Spleen (tissue), 13 donors: ENCODE results near the gene BANF1. TPM values are rescaled to one million over a fixed set of nuclear protein-coding genes. Genes with fewer than 3 reads are reported as not detected.

Experiments used
- DNase-seq: peaks from one replicate; pipeline ENCODE4 v3.0.0-alpha.2; 2020
- H3K27ac ChIP-seq, 8 donors: fragments of 200-600 bp; sonication (generic) in 7 of 8; 1 replicate in 4 of 8; 2 replicates in 4 of 8; pipeline versions ENCODE4 v1.5.0 to v1.8.0; 2016 to 2021; ENCODE audit warnings: inconsistent platforms in 4 of 8, mild to moderate bottlenecking in 4 of 8, moderate library complexity in 1 of 8
- H3K27me3 ChIP-seq, 7 donors: fragments of 200-600 bp; sonication (generic) in 6 of 7; replicated peaks in 1 of 7; 1 replicate in 4 of 7; 2 replicates in 3 of 7; pipeline versions ENCODE4 v1.5.0 to v1.8.0; 2016 to 2021; ENCODE audit warnings: inconsistent platforms in 3 of 7, mild to moderate bottlenecking in 1 of 7
- H3K36me3 ChIP-seq, 6 donors: fragments of 200-600 bp; sonication (generic) in 5 of 6; 1 replicate in 4 of 6; 2 replicates in 2 of 6; pipeline versions ENCODE4 v1.5.0 to v1.8.0; 2016 to 2021; ENCODE audit warnings: inconsistent platforms in 2 of 6
- H3K4me1 ChIP-seq, 6 donors: fragments of 200-600 bp; sonication (generic) in 5 of 6; 1 replicate in 3 of 6; 2 replicates in 3 of 6; pipeline versions ENCODE4 v1.5.0 to v1.8.0; 2016 to 2021; ENCODE audit warnings: inconsistent platforms in 3 of 6
- H3K4me3 ChIP-seq, 8 donors: fragments of 200-600 bp; sonication (generic) in 7 of 8; 1 replicate in 4 of 8; 2 replicates in 4 of 8; pipeline versions ENCODE4 v1.5.0 to v1.8.0; 2016 to 2021; ENCODE audit warnings: inconsistent platforms in 4 of 8, mild to moderate bottlenecking in 4 of 8, moderate library complexity in 2 of 8
- H3K9me3 ChIP-seq, 8 donors: fragments of 200-600 bp; sonication (generic) in 7 of 8; 1 replicate in 4 of 8; 2 replicates in 4 of 8; pipeline versions ENCODE4 v1.5.0 to v1.8.0; 2016 to 2021; ENCODE audit warnings: inconsistent platforms in 4 of 8
- POLR2A ChIP-seq, 3 donors: fragments of 450-650 bp; IDR thresholded peaks; one replicate each; pipeline ENCODE4 v1.5.1; 2017; ENCODE audit warnings: antibody characterized with exemption in 3 of 3, mild to moderate bottlenecking in 1 of 3
- POLR2AphosphoS5 ChIP-seq, 3 donors: sonication (generic); formaldehyde crosslinking; IDR thresholded peaks; one replicate each; pipeline ENCODE4 v1.5.1; 2017; ENCODE audit warnings: antibody characterized with exemption in 3 of 3
- WGBS, 5 donors: extraction: QIAGEN DNeasy Blood & Tissue Kit in 3 of 5; methylation state at CpG; one replicate each; pipeline versions ENCODE4 v1.1.5 to v1.1.7; 2013 to 2018; 5-methylcytosine and 5-hydroxymethylcytosine counted together
- intact Hi-C: fragments of 100-400 bp; cut with DNase I; formaldehyde crosslinking; loops from one replicate; pipeline ENCODE4 v1.15.0; 2023; ENCODE audit warnings: low total_unique reads
- long read RNA-seq, 2 donors: transcript quantifications; one replicate each; lab custom pipeline, GENCODE V29; 2026
- polyA plus RNA-seq, 3 donors: library from polyadenylated mRNA; stranded (reverse); fragments of 200-250 nt; gene quantifications; one replicate each; pipeline ENCODE4 v1.2.1, GENCODE V29; 2013
- total RNA-seq, 7 donors: library from RNA; depleted of rRNA in 3 of 7; stranded (reverse); fragments of >200 nt in 3 of 7; fragmentation: NEBNext Ultra II Directional in 4 of 7; extraction: Animal tissue kit (Norgen Biotek cat#: 25700) in 4 of 7; gene quantifications; one replicate each; pipeline versions ENCODE4 v1.1.0 to v1.2.1, GENCODE V29; 2016 to 2021
- TF ChIP-seq, protein P1 (sequence below), 11 experiments: fragments of 200-600 bp in 7 of 11; fragments of 450-650 bp in 4 of 11; sonication (generic) in 4 of 11; IDR thresholded peaks in 8 of 11; conservative IDR thresholded peaks in 3 of 11; 1 replicate in 7 of 11; 2 replicates in 4 of 11; pipeline versions ENCODE4 v1.4.0 to v1.8.0; 2016 to 2021; ENCODE audit warnings: antibody characterized with exemption in 11 of 11, inconsistent platforms in 4 of 11, mild to moderate bottlenecking in 1 of 11
- donor health status: healthy with polysubstance abuse.
- donor health status: DM: no; HTN: no; CAD: no; lungs with moderate emphysema.
- donor health status: DM: no; HTN: no; CAD: no.
- donor health status: Bipolar disorder and iron deficiency.
- donor health status: healthy.
- donor health status: DM: no; HTN: no; CAD: no.
- donor health status: DM: yes; HTN: yes; CAD: no.

The BANF1 gene
- total RNA-seq (100 to 1,000 TPM in 3 of 7 donors, 10 to 100 TPM in 4; 50.5 to 139 (median 92.9) TPM), polyA plus RNA-seq (100 to 1,000 TPM; 151 to 219 (median 196) TPM)
- long read RNA-seq, donor 1, transcript BANF1-202 (3 exons, 946 nt) = minor isoform, 9 of 125 reads
- long read RNA-seq, donor 1, transcript BANF1-201 (3 exons, 1,155 nt) = major isoform, 100 of 125 reads
- long read RNA-seq, donor 1, partial matches to known transcripts = 16 of 125 reads
- long read RNA-seq, donor 1, other reads (novel, unspliced or antisense) = 0 of 125 reads
- long read RNA-seq, donor 2, transcript BANF1-201 (3 exons, 1,155 nt) = major isoform, 94 of 117 reads
- long read RNA-seq, donor 2, transcript BANF1-202 (3 exons, 946 nt) = minor isoform, 6 of 117 reads
- long read RNA-seq, donor 2, partial matches to known transcripts = 14 of 117 reads
- long read RNA-seq, donor 2, other reads (novel, unspliced or antisense) = 0 of 117 reads

- TF ChIP-seq POLR2AphosphoS5 (IDR thresholded peaks at IDR 0.05) (peak; percentile 85 to 93 (median 86)), POLR2A (IDR thresholded peaks at IDR 0.05) (peak; percentile 5 to 86 (median 28))
- TF ChIP-seq, protein P1, sequence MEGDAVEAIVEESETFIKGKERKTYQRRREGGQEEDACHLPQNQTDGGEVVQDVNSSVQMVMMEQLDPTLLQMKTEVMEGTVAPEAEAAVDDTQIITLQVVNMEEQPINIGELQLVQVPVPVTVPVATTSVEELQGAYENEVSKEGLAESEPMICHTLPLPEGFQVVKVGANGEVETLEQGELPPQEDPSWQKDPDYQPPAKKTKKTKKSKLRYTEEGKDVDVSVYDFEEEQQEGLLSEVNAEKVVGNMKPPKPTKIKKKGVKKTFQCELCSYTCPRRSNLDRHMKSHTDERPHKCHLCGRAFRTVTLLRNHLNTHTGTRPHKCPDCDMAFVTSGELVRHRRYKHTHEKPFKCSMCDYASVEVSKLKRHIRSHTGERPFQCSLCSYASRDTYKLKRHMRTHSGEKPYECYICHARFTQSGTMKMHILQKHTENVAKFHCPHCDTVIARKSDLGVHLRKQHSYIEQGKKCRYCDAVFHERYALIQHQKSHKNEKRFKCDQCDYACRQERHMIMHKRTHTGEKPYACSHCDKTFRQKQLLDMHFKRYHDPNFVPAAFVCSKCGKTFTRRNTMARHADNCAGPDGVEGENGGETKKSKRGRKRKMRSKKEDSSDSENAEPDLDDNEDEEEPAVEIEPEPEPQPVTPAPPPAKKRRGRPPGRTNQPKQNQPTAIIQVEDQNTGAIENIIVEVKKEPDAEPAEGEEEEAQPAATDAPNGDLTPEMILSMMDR (IDR thresholded peaks at IDR 0.05 in 8 of 11, conservative IDR thresholded peaks at IDR 0.05 in 3 of 11) = peak in 6 of 11 experiments; percentile 6 to 21 (median 10)
- whole genome bisulfite sequencing, 5 donors = 0 to 1% (median 0%) methylated on average over 35 to 55 of the region's 55 CpGs
- H3K9me3 ChIP-seq = no peaks in the 10 kb centered on the region
- H3K4me3 ChIP-seq = peak within 1 kb of the TSS; percentile 77 to 99 (median 90)
- peak; percentile 95 for DNase-seq
- peaks cover 12 to 46% (median 30%) of the 10 kb centered on the region in 6 donors for H3K4me1 ChIP-seq
- H3K27me3 ChIP-seq = no peaks in the 10 kb centered on the region
- H3K36me3 ChIP-seq = peaks cover 0 to 67% (median 53%) of the 10 kb centered on the region in 6 donors
- H3K27ac ChIP-seq = peak within 1 kb of the TSS; percentile 83 to 98 (median 94)
- intact Hi-C loops = no loop called here
These were observed at the start of gene BANF1, which contains the start of gene EIF1AD for GRCh38 chr11:66001942-66002647. BANF1 (plus strand) TSS chr11:66002503; CDS start chr11:66003251, 748 bp downstream. EIF1AD (minus strand) TSS chr11:66002157; CDS start chr11:66000389, 1,768 bp downstream.

DNA sequence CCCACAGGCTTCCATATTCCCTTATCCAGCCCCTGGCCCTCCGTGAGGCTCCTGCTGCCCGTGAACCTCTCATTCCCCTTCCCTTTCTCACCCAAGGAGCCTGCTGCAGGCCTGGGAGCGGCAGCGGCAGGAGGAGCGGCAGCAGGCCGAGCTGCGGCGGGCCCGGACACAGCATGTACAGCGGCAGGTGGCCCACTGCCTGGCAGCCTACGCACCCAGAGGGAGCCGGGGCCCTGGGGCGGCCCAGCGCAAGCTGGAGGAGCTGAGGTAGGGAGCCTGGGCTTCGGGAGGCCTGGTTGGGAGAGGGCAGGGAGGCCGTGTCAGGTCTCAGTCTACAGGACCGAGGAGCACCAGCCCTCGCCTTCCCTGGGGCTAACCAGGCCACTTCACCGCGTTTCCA, 48.8 kb upstream of the BANF1 start:
- 89 to 94% (median 92%) methylated on average over 19 to 20 of the region's 20 CpGs for WGBS, 5 donors
- intact Hi-C loops = no loop called here
- Histone ChIP-seq H3K36me3 (no peaks in the 10 kb centered on the region), H3K27me3 (peaks cover 0 to 6% (median 0%) of the 10 kb centered on the region in 7 donors), H3K27ac (no peak overlapping the region), H3K9me3 (no peaks in the 10 kb centered on the region), H3K4me1 (peaks cover 0 to 17% (median 7%) of the 10 kb centered on the region in 6 donors), H3K4me3 (no peak overlapping the region)
- TF ChIP-seq POLR2AphosphoS5 (IDR thresholded peaks at IDR 0.05) = no peak
- TF ChIP-seq, protein P1 (IDR thresholded peaks at IDR 0.05 in 8 of 11, conservative IDR thresholded peaks at IDR 0.05 in 3 of 11) = no peak
- no peak for TF ChIP-seq POLR2A (IDR thresholded peaks at IDR 0.05)
- no peak for DNase-seq

GRCh38 chr11:65954771-65955170, 47.5 kb upstream of the BANF1 start:
- Histone ChIP-seq H3K27ac (no peak overlapping the region), H3K36me3 (no peaks in the 10 kb centered on the region), H3K4me3 (no peak overlapping the region), H3K4me1 (peaks cover 0 to 17% (median 7%) of the 10 kb centered on the region in 6 donors), H3K27me3 (peaks cover 0 to 6% (median 0%) of the 10 kb centered on the region in 7 donors), H3K9me3 (no peaks in the 10 kb centered on the region)
- 82 to 90% (median 83%) methylated on average over 8 of the region's 8 CpGs for WGBS, 5 donors
- intact Hi-C loops = no loop called here
- no peak for DNase-seq
- no peak for TF ChIP-seq POLR2AphosphoS5 (IDR thresholded peaks at IDR 0.05)
- TF ChIP-seq, protein P1 (IDR thresholded peaks at IDR 0.05 in 8 of 11, conservative IDR thresholded peaks at IDR 0.05 in 3 of 11) = no peak
- TF ChIP-seq POLR2A (IDR thresholded peaks at IDR 0.05) = no peak
